Neuron (in vitro differentiated cells): Measurements from ENCODE around the gene RUNX2.
A peak's percentile ranks its signal among the peaks of the same experiment; 100 is the strongest.
"Not testable (repeated sequence)": the region's sequence is repeated elsewhere in the genome, so short reads cannot be mapped to it uniquely, and the experiment has no call there.

ENCODE experiments used
- H2AFZ ChIP-seq: one replicate; pipeline ENCODE4 v1.6.1; 2013; ENCODE audit warnings: low read depth, mild to moderate bottlenecking, inconsistent platforms, low read length, moderate library complexity
- H3K27me3 ChIP-seq: one replicate; pipeline ENCODE4 v1.6.1; 2013; ENCODE audit warnings: low read length; ENCODE audit not compliant: insufficient read depth
- H3K36me3 ChIP-seq: one replicate; pipeline ENCODE4 v1.6.1; 2013; ENCODE audit warnings: low read length; ENCODE audit not compliant: insufficient read depth
- H3K4me1 ChIP-seq: one replicate; pipeline ENCODE4 v1.6.1; 2013; ENCODE audit warnings: low read length; ENCODE audit not compliant: insufficient read depth
- H3K4me3 ChIP-seq: 2 replicates; pipeline ENCODE4 v1.5.1; 2013; ENCODE audit warnings: mild to moderate bottlenecking, low read length, moderate library complexity
- H3K9me3 ChIP-seq: one replicate; pipeline ENCODE4 v1.6.1; 2013; ENCODE audit warnings: low read length

RUNX2 gene

DNA sequence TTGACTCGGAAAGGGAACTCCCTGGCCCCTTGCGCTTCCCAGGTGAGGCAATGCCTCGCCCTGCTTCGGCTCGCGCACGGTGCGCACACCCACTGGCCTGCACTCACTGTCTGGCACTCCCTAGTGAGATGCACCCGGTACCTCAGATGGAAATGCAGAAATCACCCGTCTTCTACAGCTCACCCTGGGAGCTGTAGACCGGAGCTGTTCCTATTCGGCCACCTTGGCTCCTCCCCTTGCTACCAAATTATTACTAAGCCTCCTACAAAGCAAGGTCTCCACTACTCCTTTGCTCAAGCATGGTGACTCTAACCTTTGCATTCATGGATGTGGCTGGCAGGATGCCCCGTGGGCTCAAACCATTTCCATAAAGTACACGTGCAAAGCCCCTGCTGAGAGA lies 347.0 kb downstream of the RUNX2 start:
- not testable (repeated sequence) for H3K36me3 ChIP-seq, H3K27me3 ChIP-seq, H2AFZ ChIP-seq, H3K4me3 ChIP-seq, H3K4me1 ChIP-seq, H3K9me3 ChIP-seq

DNA sequence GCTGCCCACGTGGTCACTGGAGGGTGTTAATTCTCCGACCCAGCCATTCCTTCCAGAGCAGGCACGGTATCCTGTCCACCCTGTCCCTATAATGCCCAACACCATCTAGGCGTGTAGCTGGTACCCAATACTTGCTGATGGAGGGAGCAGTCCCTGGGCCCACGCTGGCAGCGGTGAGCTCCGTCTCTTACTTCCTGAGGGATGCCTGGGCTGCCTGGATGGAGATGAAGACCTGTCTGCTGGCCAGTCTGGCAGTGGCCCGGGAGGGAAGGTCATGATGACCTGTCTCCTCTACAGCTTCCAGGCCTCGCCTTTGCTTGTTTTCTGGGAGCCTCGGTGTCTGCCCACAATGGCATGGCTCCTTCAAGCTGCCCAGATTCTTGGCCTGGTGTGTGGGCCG lies 347.5 kb downstream of the RUNX2 start:
- Histone ChIP-seq H3K36me3 (no peaks in the 10 kb centered on the region), H2AFZ (no peak overlapping the region), H3K27me3 (no peaks in the 10 kb centered on the region), H3K4me3 (no peak overlapping the region), H3K9me3 (no peaks in the 10 kb centered on the region), H3K4me1 (peaks cover 4% of the 10 kb centered on the region)

DNA sequence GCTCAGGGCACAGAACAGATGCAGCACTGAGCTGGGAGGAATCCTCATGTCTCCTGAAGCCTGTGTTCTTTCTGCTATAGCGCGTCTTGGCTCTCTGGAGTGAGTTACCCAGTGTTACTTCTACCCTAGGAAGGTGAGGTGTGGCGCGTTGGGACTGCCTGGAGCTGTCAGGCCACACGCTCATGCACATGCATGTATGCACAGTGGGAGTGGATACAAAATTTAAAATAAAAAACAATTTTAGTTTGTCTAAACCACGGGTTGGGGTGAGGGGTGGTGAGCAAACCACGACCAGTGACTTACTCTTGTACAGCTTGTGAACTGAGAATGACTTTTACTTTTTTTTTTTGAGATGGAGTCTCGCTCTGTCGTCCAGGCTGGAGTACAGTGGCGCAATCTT lies 348.2 kb downstream of the RUNX2 start:
- H3K9me3 ChIP-seq: no peaks in the 10 kb centered on the region
- no peaks in the 10 kb centered on the region for H3K27me3 ChIP-seq
- H3K4me3 ChIP-seq: no peak overlapping the region
- peaks cover 4% of the 10 kb centered on the region for H3K4me1 ChIP-seq
- H2AFZ ChIP-seq: no peak overlapping the region
- H3K36me3 ChIP-seq: no peaks in the 10 kb centered on the region

DNA sequence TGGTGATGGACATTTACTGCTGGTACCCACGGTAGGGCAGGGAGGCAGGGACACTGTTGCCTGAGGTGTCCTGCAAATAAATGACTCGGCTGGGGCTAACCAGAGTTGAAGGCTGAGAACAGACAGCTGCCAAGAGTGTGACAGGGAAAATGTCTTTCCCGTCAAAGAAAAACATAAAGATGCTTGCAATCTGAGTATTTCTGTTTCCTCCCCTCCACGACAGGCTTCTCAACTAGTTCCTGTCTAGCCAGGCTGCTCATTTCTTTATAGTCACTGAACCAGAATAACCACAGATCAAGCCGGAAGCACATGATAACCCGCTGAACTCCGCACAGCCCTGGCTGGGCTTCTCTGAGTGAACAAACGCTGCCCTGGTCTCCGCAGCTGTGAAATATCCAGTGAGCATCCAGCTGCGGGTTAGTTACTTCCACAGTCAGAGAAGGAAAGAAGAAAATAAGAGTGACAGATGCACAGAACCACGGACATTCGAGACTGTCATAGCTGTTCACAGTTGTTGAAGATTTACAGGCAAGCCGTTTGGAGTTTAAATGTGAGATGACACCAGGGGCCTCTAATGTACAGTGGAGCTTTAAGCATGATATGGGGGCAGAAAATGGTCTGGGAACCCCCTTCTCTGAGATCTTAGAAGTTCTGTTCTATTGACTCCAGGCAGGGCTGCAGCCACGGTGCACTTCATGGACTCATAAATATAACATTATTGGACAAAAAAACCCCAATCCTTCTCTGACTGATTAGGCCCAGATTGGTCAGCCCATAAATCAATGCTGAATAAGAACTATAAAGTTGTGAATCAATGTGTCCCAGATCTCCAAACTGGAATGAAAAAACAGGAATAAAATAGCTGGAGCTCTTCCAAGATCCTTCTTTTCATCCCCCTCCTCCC lies 349.5 kb downstream of the RUNX2 start:
- H3K27me3 ChIP-seq: no peaks in the 10 kb centered on the region
- peaks cover 4% of the 10 kb centered on the region for H3K4me1 ChIP-seq
- H2AFZ ChIP-seq: peak overlapping the region; percentile 7
- no peaks in the 10 kb centered on the region for H3K36me3 ChIP-seq
- no peaks in the 10 kb centered on the region for H3K9me3 ChIP-seq
- peak overlapping the region; percentile 12 for H3K4me3 ChIP-seq

DNA sequence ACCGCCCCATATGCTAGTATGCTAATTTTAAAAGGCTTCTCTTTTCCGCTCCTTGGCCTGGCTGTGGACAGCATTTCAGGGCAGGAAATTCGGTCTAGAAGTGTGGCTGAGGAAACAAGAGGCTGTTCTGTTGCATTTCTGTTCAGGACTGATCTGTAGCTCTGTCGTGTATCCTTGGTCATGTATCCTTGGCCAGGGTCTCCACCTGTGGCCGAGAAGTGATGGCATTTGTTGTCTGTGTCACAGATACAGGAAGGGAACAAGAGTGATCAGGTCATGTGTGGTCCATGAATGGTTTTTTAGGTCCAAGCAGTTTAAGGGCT lies 350.1 kb downstream of the RUNX2 start:
- Histone ChIP-seq H3K4me3 (no peak overlapping the region), H3K27me3 (no peaks in the 10 kb centered on the region), H3K36me3 (no peaks in the 10 kb centered on the region), H3K4me1 (peaks cover 4% of the 10 kb centered on the region), H3K9me3 (no peaks in the 10 kb centered on the region), H2AFZ (no peak overlapping the region)

DNA sequence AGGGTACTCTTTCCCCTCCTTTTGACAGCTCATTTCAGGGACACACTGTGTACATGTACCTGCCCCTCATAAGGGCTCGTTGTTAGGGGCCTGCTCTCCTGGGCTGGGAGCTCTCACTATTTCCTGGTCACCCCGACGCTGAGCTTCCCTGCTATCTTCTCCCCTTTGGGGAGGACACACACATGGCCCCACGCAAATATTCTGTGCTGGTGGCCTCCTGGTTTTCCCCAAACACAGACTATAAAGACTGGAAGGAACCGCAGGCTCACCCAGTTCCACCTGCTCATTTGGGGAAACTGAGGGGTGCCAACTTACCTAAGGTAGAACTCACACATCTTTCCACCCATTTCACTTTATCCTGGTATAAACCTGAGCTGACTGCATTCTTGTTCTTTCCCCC lies 351.0 kb downstream of the RUNX2 start:
- Histone ChIP-seq H3K4me3 (no peak overlapping the region), H3K27me3 (no peaks in the 10 kb centered on the region), H2AFZ (no peak overlapping the region), H3K9me3 (no peaks in the 10 kb centered on the region), H3K4me1 (peaks cover 4% of the 10 kb centered on the region), H3K36me3 (no peaks in the 10 kb centered on the region)

DNA sequence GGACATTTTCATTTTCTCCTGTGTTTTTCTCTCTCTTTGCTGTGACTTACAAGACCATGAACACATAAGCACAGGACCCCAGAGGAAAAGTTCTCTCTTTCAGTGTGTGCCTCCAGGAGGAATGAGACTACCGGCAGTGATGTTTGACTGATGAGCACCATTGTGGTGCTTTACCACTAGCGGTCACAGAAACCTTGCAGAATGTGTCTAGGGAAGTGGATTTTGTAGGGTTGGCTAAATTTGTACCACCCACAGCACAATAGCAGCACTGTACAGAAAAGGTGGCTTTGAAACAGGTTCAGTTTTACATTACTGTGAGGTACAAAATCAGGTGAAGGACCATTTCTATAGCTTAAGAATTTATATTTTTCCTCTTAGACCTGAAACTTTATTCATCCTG lies 351.5 kb downstream of the RUNX2 start:
- Histone ChIP-seq H3K36me3 (no peaks in the 10 kb centered on the region), H2AFZ (no peak overlapping the region), H3K27me3 (no peaks in the 10 kb centered on the region), H3K9me3 (no peaks in the 10 kb centered on the region), H3K4me3 (no peak overlapping the region), H3K4me1 (peaks cover 4% of the 10 kb centered on the region)

DNA sequence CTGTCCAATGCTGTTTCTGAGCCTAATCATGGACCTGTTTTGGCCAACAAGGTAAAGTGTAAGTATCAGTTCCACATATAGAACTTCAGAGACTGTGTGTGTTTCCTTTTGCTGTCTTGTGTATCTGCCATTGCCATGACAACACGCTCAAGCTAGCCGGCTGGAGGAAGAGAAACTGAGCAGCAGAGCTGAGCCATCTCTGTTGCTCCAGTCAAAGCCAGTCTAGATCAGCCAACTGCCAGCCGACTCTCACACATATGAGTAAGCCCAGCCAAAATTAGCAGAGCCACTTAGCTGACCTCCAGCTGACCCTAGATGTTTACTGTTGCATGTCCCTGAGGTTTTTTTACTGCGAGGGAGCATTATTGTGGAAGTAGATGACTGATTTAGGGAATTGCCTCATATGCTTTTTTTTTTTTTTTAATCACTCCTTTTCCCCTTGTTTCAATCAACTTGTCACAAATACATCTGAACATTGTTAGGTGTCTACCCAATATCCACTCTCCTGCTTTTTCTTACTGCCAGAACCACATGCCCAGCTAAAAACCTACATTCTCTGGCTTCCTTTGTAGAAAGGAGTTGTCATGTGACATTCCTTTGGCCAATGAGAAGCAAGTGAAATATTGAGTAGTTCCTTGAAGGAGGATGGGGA lies 353.9 kb downstream of the RUNX2 start:
- Histone ChIP-seq H3K9me3 (no peaks in the 10 kb centered on the region), H2AFZ (no peak overlapping the region), H3K36me3 (no peaks in the 10 kb centered on the region), H3K27me3 (no peaks in the 10 kb centered on the region), H3K4me1 (peaks cover 4% of the 10 kb centered on the region), H3K4me3 (no peak overlapping the region)

DNA sequence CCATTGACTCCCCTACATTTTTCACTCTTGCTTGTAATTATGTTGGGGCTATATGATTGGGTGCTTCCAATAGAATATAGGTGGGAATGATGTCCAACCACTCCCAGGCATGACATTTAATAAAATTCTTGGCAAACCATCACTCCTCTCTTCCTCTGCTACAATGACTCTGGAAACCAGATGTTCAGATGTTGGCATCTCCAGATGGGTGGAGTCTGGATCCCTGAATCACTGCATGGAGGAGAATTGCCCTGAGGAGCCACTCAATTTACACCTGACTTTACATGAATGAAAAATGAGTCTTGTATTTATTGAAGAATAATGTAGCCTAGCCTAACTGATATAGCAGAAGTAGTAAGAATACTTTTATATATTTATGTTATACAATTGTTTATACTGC lies 356.3 kb downstream of the RUNX2 start:
- H3K36me3 ChIP-seq: no peaks in the 10 kb centered on the region
- no peaks in the 10 kb centered on the region for H3K9me3 ChIP-seq
- no peak overlapping the region for H3K4me3 ChIP-seq
- no peaks in the 10 kb centered on the region for H3K4me1 ChIP-seq
- H2AFZ ChIP-seq: no peak overlapping the region
- no peaks in the 10 kb centered on the region for H3K27me3 ChIP-seq

DNA sequence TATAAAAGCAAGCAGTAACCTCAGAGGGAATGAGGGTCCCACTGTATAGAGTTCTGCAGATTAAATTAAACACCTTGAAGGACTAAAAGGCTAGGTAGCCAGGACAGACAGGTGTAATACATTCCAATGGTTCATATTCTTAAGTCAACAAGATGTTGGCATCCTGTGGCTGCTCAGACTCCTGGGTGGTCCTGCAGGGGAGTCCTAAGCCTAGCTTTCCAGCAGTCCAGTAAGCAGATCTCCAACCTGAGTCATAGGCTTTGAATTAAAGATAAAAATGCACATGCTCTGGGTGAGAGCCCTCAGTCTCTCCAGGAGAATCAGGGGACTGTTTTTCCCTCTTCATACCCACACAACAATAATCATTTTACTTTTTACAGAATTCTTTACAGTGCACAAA lies 356.9 kb downstream of the RUNX2 start:
- Histone ChIP-seq H3K27me3 (no peaks in the 10 kb centered on the region), H3K4me1 (no peaks in the 10 kb centered on the region), H3K4me3 (no peak overlapping the region), H2AFZ (no peak overlapping the region), H3K36me3 (no peaks in the 10 kb centered on the region), H3K9me3 (no peaks in the 10 kb centered on the region)

DNA sequence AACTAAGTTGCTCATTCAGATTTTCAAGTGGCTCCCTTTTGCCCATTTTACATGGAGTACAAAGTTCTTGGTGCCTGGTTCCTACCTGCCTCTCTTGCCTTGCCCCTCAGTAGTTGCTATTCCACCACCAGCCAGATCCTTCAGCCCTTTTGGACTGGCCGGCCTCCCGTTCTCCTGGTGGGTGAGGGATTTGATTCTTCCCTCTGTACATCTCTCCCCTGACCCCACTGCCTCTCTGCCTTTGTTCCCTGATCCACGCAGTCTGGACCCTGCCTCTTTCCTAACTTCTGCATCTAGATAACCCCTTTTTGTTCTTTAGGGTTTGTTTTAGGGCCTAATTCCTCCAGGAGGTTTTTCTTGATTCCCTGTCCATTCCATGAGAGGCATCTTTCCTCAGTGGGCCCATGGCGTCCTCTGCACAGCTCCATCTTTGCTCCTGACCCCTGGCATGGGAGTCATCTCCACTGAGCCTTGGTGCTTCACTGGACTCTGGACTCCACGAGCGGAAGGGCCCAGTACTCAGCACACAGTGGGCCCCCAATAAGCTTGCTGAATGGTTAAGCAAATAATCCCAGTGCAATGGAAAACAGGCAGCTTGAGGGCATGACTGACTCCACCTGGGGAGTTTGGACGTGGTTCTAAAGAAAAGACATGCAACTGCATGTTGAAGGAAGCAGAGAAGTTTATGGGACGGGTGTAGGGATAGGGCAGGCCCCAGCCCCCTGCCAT lies 358.9 kb downstream of the RUNX2 start:
- Histone ChIP-seq H3K4me3 (no peak overlapping the region), H2AFZ (no peak overlapping the region), H3K4me1 (no peaks in the 10 kb centered on the region), H3K9me3 (no peaks in the 10 kb centered on the region), H3K27me3 (no peaks in the 10 kb centered on the region), H3K36me3 (no peaks in the 10 kb centered on the region)

DNA sequence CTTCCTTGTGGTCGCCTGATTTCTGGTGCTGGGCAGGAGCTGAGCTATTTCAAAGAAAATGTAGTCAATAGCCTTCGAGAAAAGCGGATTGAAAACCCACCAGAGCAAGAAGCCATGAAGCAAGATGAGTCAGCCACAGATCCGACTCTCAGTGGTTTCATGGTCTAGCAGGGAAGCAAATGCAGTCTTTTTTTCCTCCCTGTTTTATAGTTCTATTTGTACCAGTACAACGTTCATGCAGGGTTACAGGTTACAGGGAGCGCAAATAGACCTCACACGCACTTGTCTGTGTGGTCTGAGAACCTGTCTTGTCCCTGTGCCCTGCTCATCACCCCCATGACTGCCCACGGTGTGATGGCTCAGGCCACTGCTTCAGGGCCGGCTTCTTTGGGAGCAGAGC lies 359.4 kb downstream of the RUNX2 start:
- no peaks in the 10 kb centered on the region for H3K4me1 ChIP-seq
- no peak overlapping the region for H2AFZ ChIP-seq
- H3K27me3 ChIP-seq: no peaks in the 10 kb centered on the region
- H3K4me3 ChIP-seq: no peak overlapping the region
- H3K9me3 ChIP-seq: no peaks in the 10 kb centered on the region
- no peaks in the 10 kb centered on the region for H3K36me3 ChIP-seq

DNA sequence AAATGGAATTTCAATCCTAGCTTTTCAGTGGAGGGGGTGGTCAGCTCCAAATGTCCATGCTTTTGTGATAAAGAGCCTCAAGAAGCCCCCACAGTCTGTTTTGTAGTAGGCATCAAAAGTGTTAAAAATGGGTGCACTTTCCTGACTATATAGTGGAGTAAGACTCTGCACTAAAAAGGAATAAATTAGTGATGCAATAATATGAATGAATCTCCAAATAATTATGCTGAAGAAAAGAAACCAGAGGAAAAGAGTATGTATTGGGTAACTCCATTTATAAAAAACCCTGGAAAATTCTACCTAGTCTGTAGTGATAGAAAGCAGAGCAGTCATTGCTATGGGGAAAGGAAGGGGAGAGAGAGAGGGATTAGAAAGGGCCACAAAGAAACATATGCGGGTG lies 360.1 kb downstream of the RUNX2 start:
- Histone ChIP-seq H3K36me3 (no peaks in the 10 kb centered on the region), H3K9me3 (no peaks in the 10 kb centered on the region), H3K4me3 (no peak overlapping the region), H3K4me1 (no peaks in the 10 kb centered on the region), H2AFZ (no peak overlapping the region), H3K27me3 (no peaks in the 10 kb centered on the region)
